IPS-18c (cell line): ENCODE results near the gene CDCA4.

Experiments used
- H3K4me3 ChIP-seq: 2 replicates; pipeline ENCODE4 v1.7.0; 2013; ENCODE audit warnings: low read depth, mild to moderate bottlenecking, low read length, moderate library complexity; ENCODE audit not compliant: insufficient read depth
- H3K9me3 ChIP-seq: one replicate; pipeline ENCODE4 v1.6.1; 2013; ENCODE audit warnings: mild to moderate bottlenecking, low read length, moderate library complexity; ENCODE audit not compliant: control insufficient read depth, insufficient read depth

CDCA4 gene

GRCh38 chr14:104985675-104986486 is 35.0 kb downstream of the CDCA4 start, which contains the start of gene CLBA1:
Gene CLBA1, plus strand, starts transcription at chr14:104985788. Its CDS starts 644 bp downstream, at chr14:104986432.
- peaks cover 2% of the 10 kb centered on the region for H3K9me3 ChIP-seq
- peak within 1 kb of the TSS; percentile 60 for H3K4me3 ChIP-seq

GRCh38 chr14:104984056-104984894 is 36.6 kb downstream of the CDCA4 start:
- no peak overlapping the region for H3K4me3 ChIP-seq
- H3K9me3 ChIP-seq = peaks cover 2% of the 10 kb centered on the region

- H3K9me3 ChIP-seq = peaks cover 2% of the 10 kb centered on the region
- no peak overlapping the region for H3K4me3 ChIP-seq
These were observed 37.6 kb downstream of the CDCA4 start for GRCh38 chr14:104983231-104983721.

- no peak overlapping the region for H3K4me3 ChIP-seq
These were observed 38.2 kb downstream of the CDCA4 start for GRCh38 chr14:104982548-104983230.

GRCh38 chr14:104981699-104982541 is 39.0 kb downstream of the CDCA4 start:
- Histone ChIP-seq H3K4me3 (no peak overlapping the region), H3K9me3 (no peaks in the 10 kb centered on the region)

More at GRCh38 chr14:104982548-104983230, 38.2 kb downstream of the CDCA4 start:
- H3K9me3 ChIP-seq = peaks cover 2% of the 10 kb centered on the region

GRCh38 chr14:104980611-104981531 is 40.0 kb downstream of the CDCA4 start:
- no peaks in the 10 kb centered on the region for H3K9me3 ChIP-seq
- no peak overlapping the region for H3K4me3 ChIP-seq

- H3K9me3 ChIP-seq = no peaks in the 10 kb centered on the region
- no peak overlapping the region for H3K4me3 ChIP-seq
These were observed 40.9 kb downstream of the CDCA4 start for GRCh38 chr14:104979758-104980610.

- H3K4me3 ChIP-seq = peak overlapping the region; percentile 41; the same call in 1 of the 2 replicates
- no peaks in the 10 kb centered on the region for H3K9me3 ChIP-seq
These were observed 41.9 kb downstream of the CDCA4 start for GRCh38 chr14:104978746-104979691.

GRCh38 chr14:104977681-104978653 is 42.9 kb downstream of the CDCA4 start, which contains the start of gene AHNAK2:
Gene AHNAK2, minus strand, starts transcription at chr14:104978374. Its CDS starts 137 bp downstream, at chr14:104978237.
- Histone ChIP-seq H3K4me3 (peak within 1 kb of the TSS; percentile 48), H3K9me3 (no peaks in the 10 kb centered on the region)

GRCh38 chr14:104977008-104977680 is 43.7 kb downstream of the CDCA4 start:
- Histone ChIP-seq H3K4me3 (peak overlapping the region; percentile 48; the same call in 1 of the 2 replicates), H3K9me3 (no peaks in the 10 kb centered on the region)

- no peak overlapping the region for H3K4me3 ChIP-seq
These were observed 44.5 kb downstream of the CDCA4 start for GRCh38 chr14:104976198-104977007.

More at GRCh38 chr14:104976198-104977007, 44.5 kb downstream of the CDCA4 start:
- no peaks in the 10 kb centered on the region for H3K9me3 ChIP-seq
